ENCODE data around the gene KLHL35.
A peak's percentile ranks its signal among the peaks of the same experiment; 100 is the strongest.

KLHL35 gene

GRCh38 chr11:75441804-75442132 is 8.8 kb upstream of the KLHL35 start:
- no peak for DNase-seq

DNA sequence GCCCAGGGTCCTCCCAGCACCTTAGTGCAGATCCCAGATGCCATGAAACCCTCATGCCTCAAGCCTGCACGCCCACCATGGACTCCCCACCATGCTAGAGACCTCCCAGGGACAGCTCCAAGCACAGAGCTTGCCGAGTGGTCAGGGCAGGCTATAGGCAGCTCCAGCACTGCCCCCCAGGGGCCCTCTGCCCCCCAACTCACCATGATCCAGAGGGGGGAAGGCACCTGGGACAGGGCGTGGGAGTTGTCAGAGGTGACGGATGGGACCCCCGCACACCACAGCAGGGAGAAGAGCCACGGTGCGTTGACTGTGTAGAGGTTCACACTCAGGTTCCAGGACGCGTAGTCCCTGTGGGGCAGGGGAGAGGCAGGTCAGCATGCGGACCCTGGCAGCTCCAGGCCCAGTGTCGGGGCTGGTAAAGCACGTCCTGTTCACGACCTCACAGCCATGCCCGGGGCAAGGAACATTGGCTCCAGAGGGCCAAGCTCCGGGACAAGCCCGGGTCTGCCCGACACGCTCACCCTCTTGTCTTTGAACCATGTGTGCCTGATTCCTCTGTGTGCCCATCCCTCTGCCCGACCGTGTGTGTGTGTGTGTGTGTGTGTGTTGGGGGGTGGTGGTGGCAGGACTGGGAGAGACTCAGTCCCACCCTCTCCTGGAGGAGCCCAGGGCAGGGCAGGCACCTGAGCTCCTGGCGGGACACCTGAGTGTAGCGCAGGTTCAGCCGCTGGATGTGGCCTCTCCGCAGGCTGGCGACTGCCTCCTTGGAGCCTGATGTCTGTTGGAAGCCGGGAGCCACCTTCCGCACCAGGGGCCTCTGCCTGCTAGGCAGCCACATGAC is 8.2 kb upstream of the KLHL35 start:
- DNase-seq = no peak

DNA sequence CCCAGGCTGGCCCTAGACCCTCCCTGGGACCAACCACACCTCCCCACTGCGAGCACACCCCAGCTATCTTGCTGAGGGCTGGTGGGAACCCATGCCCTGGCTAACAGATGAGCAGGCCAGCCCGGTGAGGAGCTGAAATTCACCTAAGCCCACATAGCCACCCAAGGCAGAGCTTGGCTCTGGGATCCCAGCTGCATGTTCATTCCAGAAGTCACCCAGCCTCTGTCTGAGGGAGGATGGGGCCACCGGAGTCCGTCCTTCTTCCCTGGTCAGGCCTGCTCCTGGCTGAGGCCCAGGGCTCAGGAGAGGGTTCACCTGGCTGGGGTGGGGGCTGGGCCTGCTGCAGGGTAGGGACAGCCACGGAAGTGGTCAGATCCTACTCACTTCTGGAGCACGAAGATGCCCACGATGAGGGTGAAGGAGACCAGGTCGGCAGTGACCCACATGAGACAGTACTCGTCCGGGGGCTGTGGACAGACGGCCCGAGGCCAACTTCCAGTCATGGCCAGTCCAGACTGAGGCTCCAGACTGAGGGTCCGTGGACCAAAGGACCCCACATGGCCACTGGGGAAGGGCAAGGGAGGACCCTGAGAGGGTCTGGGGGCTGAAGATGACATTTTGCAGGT is 6.6 kb upstream of the KLHL35 start:
- no peak for DNase-seq

DNA sequence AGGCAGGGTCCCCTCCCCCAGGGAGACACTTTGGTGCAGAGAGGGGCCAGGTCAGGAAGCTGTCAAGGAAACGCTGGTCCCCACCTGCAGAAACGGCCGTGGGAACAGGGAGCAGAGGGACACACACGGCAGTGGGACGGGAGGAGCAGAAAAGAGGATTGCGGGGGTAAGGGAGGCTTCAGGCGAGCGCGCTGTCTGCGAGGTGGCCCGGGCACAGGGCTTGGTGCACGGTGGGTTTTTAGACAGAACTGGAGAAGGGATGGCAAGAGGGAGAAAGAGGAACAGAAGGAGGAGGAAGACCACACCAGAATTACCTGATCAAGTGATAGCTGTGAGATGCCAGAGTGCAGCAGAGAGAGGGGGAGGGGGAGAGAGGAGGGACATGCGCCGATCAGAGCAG is 6.0 kb upstream of the KLHL35 start:
- DNase-seq = no peak

GRCh38 chr11:75437966-75438659 is 5.1 kb upstream of the KLHL35 start:
- DNase-seq = no peak

- no peak for DNase-seq
Observed at GRCh38 chr11:75436806-75437205, 3.8 kb upstream of the KLHL35 start.

GRCh38 chr11:75435571-75435925 is 2.5 kb upstream of the KLHL35 start:
- no peak for DNase-seq

DNA sequence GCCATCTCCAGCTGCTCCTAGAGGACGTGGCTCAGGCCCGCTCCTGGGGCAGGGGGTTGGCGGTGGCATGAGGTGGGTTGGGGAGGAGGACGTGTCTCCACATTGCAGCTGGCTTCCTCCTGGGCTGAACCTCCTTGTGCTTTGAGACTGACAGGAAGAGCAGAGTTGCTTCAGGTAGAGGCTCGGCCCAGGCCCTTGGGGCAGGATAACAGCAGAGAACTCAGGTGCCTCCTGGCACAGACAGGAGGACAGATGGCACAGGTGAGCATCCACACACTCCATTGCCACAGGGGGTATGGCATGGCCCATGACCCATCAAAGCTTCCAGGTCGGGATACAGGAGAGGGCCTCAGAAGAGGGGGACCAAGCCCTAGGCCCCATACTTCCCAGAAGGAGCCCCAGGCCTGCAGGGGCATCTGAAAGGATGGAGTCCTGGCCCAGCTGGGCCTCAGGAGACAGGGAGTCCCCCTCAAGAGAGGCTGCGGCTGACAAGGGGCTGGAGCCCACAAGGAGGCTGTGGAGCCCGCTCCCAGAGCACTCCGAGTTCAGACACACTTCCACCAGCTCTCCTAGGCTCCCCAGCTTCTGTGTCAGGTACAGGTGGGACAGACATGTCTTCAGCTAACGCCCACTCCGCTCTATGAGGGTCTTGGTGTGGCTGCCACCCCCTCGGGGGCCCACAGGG is 2.0 kb upstream of the KLHL35 start:
- no peak for DNase-seq

GRCh38 chr11:75434051-75434450 is 1.0 kb upstream of the KLHL35 start:
- no peak for DNase-seq

GRCh38 chr11:75433443-75433842 is 440 bp upstream of the KLHL35 start:
- no peak for DNase-seq

DNA sequence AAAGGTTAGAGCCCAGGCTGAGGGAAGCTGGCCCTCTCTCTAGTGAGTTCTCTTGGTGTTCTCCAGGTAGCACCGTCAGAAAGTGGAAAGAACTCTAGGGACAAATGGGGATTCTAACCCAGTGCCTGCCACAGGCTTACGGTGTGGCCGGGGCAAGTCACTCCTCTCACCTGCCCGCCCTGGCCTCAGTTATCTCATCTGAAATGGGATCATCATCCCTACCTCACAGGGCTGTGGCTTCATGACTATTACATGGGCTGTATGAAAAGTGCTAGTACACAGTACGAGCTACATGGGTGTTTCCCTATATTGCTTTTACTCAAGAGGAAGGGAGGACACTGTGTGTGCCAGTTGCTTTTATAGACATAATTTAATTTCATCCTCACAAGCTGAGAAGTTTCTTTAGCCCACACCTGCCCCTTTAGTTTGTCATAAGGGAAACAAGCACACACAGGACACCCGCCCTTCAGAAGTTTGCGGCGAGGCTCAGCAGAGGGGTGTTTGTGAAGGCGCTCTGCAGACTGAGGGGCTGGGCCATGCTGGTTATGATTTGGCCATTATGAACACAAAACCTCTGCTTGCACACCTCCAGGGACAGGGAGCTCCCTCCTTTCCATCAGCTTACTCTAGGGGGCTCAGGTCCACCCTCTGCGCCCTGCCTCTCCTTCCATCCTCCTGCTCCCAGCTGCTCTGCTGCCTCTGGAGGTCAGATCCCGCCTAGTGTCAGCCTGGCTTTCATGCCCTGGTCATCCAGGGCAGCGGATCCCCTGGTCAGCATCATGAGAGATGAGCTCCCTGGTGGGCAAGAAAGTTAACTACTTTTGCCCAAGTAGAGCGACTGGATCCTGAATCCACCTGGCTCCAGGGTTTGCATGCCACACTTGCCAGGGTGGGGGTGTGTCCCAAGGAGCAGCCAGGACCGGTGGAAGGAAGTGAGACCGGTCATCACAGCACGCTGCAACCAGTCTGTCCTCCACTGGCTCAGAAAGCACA is 1.2 kb downstream of the KLHL35 start:
- DNase-seq = no peak

DNA sequence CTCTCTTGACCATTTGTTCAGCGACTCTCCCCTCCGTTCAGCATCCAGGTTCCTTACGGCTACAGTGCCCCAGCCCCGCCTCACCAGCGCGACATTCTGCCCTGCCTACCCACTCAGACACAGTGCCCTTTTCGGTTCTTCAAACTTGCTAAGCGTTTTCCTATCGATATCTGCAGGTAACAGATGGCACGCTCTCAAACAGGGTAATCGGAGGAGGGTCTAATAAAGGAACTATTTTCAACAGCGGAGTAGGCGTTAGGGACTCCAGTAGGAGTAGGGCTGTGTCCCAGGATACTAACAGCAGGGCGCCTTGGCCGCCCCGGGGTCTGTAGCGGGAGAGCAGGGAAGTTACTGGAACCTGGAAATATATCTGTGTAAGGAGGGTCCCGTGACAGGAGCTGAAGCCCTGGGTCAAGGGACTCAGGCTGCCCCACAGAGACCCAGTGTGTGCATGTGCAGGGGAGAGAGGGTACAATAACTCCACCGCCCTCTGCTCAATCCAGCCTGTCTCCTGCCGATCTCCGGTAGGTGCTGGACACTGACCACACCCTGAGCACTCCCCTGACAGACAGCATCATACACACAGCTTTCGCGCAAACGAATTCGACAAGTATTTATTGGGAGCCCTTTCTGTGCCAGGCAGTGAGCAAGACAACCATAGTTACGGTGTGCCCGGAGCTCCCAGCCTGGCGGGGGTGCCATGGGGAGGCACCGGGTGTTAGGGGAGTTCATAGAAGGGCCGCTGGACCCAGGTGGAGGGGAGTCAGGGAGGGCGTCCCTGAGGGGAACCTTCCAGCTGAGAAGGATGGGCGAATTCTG is 2.1 kb downstream of the KLHL35 start:
- DNase-seq = no peak

DNA sequence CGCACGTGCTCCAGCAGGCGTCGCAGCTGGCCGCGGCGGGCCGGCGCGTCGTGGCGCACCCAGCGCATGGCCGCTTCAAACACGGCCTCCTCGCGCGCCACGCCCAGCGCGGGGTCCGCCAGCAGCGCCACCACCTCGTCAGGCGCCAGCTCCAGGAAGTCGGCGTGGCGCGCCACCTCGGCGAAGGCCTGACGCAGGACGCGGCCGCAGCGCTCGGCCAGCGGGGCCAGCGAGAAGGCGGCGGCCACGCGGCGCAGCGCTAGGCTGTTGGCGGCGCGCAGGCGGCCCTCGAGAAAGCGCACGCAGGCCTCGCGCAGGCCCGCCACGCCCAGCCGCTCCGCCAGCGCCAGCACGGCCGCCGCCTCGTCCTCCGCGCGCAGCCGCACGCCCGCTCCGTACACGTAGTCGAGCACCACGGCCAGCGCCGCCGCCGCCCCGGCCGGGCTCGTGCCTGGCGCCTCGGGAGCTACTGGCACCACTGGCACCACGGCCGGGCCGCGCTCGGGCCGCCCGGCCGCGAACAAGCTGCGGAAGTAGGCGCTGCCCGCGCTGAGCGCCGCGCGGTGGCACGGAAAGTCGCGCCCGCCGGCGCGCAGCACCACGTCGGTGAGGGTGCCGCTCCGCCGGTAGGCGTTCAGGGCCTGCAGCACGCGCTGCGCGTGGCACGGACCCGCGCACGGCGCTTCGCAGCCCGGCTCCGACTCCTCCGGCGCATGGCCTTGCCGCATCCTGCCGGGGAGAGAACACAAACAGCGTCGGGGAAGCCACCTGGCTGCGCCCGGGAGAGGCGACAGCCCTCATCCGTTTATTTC is 2.9 kb downstream of the KLHL35 start:
- DNase-seq = peak; percentile 74

GRCh38 chr11:75429641-75429901 is 3.4 kb downstream of the KLHL35 start:
- DNase-seq = no peak

DNA sequence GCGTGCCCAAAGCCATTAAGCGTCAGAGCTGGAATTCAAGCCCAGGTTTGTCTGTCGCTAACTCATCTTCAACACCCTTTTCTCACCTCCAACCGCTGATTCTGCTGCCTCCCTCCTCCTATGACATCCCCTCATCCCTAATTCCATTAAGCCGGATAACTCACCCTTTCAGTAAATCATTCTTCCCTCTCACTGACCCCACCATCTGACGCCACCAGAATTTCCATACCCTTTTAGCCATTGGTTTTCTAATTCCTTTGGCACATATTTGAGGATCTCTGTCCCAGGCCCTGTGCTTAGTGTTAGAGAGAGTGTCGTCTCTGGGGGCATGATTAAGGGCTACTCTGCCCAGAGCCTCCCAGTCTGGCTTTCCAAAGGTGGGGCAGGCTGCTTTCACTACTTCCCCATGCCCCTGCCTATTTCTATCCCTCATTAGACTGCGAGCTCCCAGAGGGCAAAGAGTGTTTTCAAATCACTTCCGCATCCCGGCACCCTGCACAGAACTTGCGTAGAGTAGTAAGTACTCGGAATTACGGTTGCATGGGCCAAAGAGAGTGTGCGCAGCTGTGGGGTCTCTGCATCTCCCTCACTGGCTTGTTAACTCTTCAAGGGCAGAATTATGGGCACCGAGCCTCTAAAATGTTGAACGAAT is 3.9 kb downstream of the KLHL35 start:
- no peak for DNase-seq

DNA sequence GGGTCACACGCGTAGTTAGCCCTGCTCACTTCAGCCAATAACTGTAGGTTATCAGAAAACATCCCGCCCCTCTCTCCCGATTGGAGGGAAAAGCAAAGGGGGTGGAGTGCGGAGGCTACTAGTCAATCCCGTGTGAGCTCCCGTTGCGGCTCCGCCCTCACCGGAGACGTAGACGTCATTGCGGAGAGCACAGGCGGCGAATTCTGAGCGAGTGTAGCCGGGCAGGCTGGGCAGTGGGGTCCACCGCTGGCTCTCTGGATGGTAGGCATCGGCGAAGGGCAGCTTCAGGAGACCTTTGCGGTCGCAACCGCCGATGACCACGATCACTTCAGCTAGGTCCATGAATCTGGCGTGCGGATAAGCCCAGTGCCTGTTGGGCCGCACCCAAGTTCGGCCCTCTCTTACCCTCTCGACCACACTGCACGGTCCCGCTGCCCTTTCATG is 4.7 kb downstream of the KLHL35 start:
- DNase-seq = peak; percentile 89

- DNase-seq = no peak
Observed at GRCh38 chr11:75427181-75427580, 5.8 kb downstream of the KLHL35 start.

GRCh38 chr11:75426720-75427086 is 6.3 kb downstream of the KLHL35 start:
- DNase-seq = no peak

- DNase-seq = no peak
Observed at GRCh38 chr11:75425422-75425821, 7.6 kb downstream of the KLHL35 start.

DNA sequence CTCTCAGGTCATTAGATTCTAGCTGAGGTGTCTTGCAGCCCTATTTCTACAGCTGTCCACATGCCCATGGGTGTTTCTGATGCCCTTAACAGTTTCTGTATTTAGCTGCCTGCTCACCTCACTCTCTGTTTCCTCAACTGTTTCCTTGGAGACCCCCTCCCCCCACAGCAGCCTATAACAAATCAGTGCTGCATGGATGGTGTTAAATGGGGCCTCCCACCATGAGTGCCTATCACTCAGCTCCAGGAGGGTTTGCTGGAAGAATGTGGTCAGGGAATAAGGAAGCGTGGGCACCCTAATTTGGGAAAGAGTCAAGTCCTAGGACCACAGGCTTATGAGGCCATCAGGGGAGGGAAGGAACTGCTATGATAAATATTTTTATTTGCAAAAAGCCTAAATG is 8.6 kb downstream of the KLHL35 start:
- DNase-seq = no peak
